SK-N-SH treated with all-trans-retinoic acid at 6 μM for 48 hours (cell line): ENCODE measurements around the gene MEX3A.

Source experiments
- ARNTL ChIP-seq: fragments of 450-650 bp; formaldehyde crosslinking; IDR thresholded peaks from 2 replicates; pipeline ENCODE4 v1.5.0; 2020; ENCODE audit warnings: low read depth, mild to moderate bottlenecking, moderate library complexity, borderline replicate concordance
- RARB ChIP-seq: fragments of 250-450 bp; sonication (Bioruptor Pico); IDR thresholded peaks from 2 replicates; pipeline ENCODE4 v1.8.0; 2021; ENCODE audit warnings: mild to moderate bottlenecking, moderate library complexity

DNA sequence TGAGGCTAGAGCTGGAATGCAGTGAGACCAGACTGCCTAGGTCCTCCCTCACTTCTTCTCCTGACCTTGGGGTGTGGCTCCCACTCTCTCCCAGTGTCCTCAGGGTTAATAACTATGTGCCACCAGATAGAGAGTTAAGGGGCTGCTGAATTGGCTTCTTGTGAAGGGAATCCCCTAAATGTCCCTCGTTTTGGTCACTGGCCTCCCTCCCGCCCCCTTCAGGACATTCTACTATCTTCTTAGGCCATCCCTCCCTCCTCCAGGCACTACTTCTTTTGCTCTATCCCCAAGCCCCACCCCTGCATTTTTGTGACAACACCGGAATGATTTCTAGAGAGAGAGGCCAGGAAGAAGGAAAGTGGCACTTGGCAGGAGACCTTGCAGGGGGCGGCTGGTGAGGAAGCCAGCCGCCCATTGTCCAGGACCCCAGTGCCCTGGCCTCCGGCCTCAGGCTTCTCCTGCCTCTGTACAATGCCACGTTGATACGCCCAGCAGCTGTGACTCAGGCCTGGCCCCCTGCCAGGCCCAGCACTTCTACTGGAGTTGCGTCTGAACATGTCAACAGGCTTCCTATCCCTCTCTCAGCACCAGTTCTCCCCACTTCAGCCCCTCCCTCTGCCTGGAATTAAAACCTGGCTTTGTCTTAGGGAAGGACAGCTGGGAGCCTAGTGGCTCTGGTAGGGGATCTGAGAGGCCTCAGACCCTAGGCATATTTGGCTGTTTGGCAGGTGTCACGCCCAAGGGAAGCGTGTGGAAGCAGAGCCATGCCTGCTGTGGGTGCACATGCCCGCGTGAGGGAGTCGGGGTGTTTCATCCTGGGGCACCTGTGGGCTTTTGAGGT, 41.3 kb upstream of the MEX3A start:
- TF ChIP-seq RARB (CRISPR knock-in tag) = no peak
- TF ChIP-seq ARNTL (CRISPR knock-in tag) = no peak
